GM18907 (cell line): ENCODE results near the gene XRCC1.
A peak's percentile ranks its signal among the peaks of the same experiment; 100 is the strongest.
"Not testable (repeated sequence)": the region's sequence is repeated elsewhere in the genome, so short reads cannot be mapped to it uniquely, and the experiment has no call there.

ENCODE experiments used
- ATAC-seq: cut with Tn5 transposase; IDR thresholded peaks from one replicate; pipeline ENCODE4 v1.9.1; 2021; ENCODE audit warnings: mild to moderate bottlenecking, moderate library complexity; ENCODE audit not compliant: unreplicated experiment

The XRCC1 gene

GRCh38 chr19:43575156-43575950, at the start of gene XRCC1, which contains the start of gene PINLYP:
Gene XRCC1 (minus strand): TSS chr19:43575527. CDS start chr19:43575458, 69 bp downstream.
Gene PINLYP (plus strand): TSS chr19:43575801. CDS start chr19:43577192, 1,391 bp downstream.
- ATAC-seq: peak; percentile 95

- ATAC-seq: no peak
Measured at GRCh38 chr19:43624933-43625332, 49.6 kb upstream of the XRCC1 start.

- ATAC-seq: no peak
Measured at GRCh38 chr19:43623889-43624670, 48.8 kb upstream of the XRCC1 start.

- no peak for ATAC-seq
Measured at GRCh38 chr19:43622956-43623355, 47.6 kb upstream of the XRCC1 start.

- ATAC-seq: no peak
Measured at GRCh38 chr19:43622070-43622469, 46.7 kb upstream of the XRCC1 start.

- ATAC-seq: no peak
Measured at GRCh38 chr19:43620061-43621001, 45.0 kb upstream of the XRCC1 start.

GRCh38 chr19:43619262-43620060, 44.1 kb upstream of the XRCC1 start, which contains the start of gene ZNF428:
Gene ZNF428 (minus strand): TSS chr19:43619629. CDS start chr19:43614304, 5,325 bp downstream.
- peak; percentile 76 for ATAC-seq

GRCh38 chr19:43618921-43619261, 43.6 kb upstream of the XRCC1 start:
- ATAC-seq: peak; percentile 33

GRCh38 chr19:43616954-43617353, 41.6 kb upstream of the XRCC1 start:
- ATAC-seq: no peak

GRCh38 chr19:43616306-43616705, 41.0 kb upstream of the XRCC1 start:
- ATAC-seq: no peak

- no peak for ATAC-seq
Measured at GRCh38 chr19:43612374-43612773, 37.0 kb upstream of the XRCC1 start.

- no peak for ATAC-seq
Measured at GRCh38 chr19:43611788-43612187, 36.5 kb upstream of the XRCC1 start, which contains the start of gene SRRM5. Gene SRRM5 (plus strand): TSS chr19:43612088. CDS start chr19:43612122, 34 bp downstream.

GRCh38 chr19:43610493-43610892, 35.2 kb upstream of the XRCC1 start:
- no peak for ATAC-seq

GRCh38 chr19:43609872-43610271, 34.5 kb upstream of the XRCC1 start:
- ATAC-seq: no peak

GRCh38 chr19:43607238-43608205, 32.2 kb upstream of the XRCC1 start:
- no peak for ATAC-seq

GRCh38 chr19:43606569-43607229, 31.4 kb upstream of the XRCC1 start:
- ATAC-seq: no peak

GRCh38 chr19:43605875-43606568, 30.7 kb upstream of the XRCC1 start:
- ATAC-seq: no peak

GRCh38 chr19:43600326-43600725, 25.0 kb upstream of the XRCC1 start:
- ATAC-seq: not testable (repeated sequence)
